Left hindlimb (tissue), 1 donor: ENCODE results near the gene SYNJ1.
"Not testable (repeated sequence)": the region's sequence is repeated elsewhere in the genome, so short reads cannot be mapped to it uniquely, and the experiment has no call there.

ENCODE experiments used
- DNase-seq: peaks from one replicate; pipeline ENCODE4 v3.0.0-alpha.2; 2018

Gene SYNJ1

DNA sequence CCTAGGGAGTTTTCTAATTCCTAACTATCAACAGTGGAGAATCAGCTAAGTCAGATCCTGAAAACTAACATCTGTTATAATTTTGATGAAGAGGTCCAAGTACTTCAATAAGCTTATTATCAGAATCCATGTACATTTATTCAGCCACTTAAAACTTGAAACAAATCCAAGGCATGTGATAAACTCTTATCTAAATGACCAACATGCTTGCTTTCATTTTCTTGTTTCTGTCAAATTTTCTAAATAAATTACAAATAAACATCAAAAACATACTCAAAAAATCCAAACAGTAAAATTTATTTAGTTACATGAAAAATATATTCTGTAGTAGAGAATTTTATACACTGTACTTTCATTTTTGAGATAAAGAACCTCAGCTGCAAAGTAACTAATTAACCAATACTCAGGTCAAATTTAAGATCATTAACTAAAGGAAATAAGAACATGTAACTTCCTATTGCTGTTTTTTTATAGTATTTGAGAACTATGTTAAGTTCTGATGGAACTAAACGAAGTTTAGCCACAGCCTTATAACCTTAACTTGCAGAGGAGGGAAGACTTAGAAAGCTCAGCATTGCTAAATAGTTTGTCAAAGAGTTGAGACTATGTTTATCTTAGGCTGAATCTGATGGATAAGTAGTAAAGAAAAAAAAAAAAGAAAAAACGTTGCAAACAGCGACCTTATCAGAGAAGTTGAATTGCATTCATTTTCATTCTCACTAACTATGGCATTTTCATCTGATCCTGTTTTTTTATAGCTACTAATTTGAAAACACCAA is 44.9 kb downstream of the SYNJ1 start:
- no peak for DNase-seq

DNA sequence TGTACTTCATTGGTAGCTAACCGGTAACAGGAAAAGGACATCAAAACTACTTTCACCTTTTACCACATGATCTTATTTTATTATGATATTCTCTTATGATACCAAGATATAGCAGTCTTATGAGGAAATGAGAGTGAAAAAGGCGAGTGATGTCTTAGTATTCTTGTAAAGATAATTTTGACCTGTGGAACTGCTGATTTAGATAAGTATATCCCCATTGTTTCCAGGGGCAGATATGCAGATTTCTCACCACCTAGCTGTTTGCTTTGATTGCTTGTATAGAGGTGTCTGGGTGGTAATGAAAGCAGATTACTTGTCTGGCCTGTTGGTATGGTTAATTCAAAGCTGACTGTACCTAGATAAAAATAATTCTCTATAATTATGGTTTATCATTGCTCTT is 53.1 kb downstream of the SYNJ1 start:
- no peak for DNase-seq

DNA sequence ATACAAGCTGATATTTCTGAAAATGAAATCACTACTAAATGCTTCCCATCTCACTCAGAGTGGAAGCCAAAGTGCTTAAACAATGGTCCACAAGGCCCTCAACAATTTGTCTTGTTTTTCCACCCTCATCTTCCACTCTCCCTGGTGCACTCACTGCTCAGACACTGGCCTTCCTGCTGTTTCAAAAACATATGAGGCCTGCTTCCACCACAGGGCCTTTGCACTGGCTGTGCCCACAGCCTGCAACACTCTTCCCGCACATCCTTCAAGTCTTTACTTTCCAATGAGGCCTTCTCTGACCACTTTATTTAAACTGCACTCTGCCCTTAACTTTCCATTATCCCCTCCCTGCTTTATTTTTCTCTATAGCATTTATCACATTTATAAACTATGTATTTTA is 53.8 kb downstream of the SYNJ1 start:
- no peak for DNase-seq

DNA sequence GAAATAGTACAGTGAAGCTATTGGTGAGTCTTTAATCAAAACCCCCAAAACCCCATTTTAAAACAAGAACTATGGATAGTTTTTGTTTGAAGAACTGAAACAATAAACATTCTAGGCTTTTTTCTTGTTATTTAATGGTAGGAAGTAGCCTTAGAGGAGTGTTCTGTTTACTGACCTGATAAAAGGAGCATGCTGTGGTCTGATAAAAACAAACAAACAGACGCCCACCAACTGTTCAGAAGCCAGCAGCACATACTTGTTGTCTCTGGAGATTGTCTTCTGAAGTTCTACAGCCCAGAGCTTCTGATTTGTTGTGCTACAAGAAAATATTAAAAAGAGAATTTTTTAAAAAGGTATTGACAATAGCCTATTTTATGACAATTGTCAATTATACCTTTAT is 61.6 kb downstream of the SYNJ1 start:
- DNase-seq = no peak

DNA sequence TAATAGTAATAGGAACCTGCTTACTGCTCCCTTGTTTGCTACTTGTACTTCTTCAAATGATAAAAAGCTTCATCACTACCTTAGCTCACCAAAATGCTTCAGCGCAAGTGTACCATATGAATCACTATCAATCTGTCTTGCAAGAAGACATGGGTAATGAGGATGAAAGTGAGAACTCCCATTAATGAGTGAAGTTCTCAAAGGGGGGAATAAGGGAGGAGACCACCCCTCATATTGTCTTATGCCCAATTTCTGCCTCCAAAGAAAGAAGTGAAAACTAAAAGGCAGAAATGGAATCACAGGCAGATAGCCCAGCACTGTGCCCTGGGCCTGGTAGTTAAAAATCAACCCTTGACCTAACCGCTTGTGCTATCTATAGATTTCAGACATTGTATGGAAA is 63.7 kb downstream of the SYNJ1 start:
- DNase-seq = not testable (repeated sequence)

DNA sequence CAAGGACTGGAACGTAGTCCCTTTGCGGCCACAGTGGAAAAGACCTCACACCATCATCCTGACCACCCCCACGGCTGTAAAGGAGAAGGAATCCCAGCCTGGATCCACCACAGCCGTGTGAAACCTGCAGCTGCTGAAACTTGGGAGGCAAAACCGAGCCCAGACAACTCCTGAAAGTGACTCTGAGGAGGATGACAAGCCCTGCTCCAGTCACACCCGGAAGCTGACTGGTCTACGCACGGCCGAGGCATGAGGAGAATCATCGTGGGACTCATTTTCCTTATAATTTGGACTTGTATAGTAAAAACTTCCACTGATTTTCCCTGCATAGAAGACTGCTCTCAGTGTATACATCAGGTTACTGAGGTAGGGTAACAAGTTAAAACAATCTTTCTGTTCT is 65.8 kb downstream of the SYNJ1 start:
- not testable (repeated sequence) for DNase-seq

DNA sequence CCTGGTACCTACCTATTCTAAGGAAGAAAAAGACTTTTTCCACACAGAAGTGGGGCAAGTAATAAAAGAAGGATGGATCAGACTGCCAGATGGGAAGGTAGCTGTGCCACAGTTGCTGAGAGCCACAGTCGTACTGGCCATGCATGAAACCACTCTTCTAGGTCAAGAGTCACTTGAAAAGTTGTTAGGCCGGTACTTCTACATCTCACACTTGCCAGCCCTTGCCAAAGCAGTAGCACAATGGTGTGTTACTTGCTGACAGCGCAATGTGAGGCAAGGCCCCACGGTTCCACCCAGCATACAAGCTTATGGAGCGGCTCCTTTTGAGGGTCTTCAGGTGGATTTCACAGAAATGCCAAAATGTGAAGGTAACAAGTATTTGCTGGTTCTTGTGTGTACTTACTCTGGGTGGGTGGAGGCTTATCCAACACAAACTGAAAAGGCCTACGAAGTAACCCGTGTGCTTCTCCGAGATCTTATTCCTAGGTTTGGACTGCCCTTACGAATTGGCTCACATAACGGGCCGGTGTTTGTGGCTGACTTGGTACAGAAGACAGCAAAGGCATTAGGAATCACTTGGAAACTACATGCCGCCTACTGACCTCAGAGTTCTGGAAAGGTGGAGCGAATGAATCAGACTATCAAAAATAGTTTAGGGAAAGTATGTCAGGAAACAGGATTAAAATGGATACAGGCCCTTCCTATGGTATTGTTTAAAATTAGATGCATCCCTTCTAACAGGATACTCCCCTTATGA is 66.6 kb downstream of the SYNJ1 start:
- not testable (repeated sequence) for DNase-seq

DNA sequence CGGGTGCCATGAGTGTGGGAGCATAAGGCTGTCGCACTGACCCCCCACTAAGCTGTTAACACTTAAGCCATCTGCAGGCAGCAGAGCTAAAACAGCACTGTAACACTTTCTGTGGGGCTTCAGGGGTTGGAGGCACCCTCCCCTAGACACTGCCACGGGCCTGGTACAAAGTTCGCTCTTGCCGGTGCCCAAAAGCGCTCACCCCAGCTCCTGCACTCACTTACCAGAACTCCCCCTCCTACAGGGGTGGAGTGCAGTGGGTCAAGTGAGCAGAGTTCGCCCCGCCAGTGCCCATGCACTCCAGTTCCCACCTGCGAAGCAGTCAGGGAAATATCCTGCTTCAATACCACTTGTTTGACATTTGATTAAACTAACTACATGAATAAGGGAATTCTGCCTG is 69.3 kb downstream of the SYNJ1 start:
- no peak for DNase-seq

DNA sequence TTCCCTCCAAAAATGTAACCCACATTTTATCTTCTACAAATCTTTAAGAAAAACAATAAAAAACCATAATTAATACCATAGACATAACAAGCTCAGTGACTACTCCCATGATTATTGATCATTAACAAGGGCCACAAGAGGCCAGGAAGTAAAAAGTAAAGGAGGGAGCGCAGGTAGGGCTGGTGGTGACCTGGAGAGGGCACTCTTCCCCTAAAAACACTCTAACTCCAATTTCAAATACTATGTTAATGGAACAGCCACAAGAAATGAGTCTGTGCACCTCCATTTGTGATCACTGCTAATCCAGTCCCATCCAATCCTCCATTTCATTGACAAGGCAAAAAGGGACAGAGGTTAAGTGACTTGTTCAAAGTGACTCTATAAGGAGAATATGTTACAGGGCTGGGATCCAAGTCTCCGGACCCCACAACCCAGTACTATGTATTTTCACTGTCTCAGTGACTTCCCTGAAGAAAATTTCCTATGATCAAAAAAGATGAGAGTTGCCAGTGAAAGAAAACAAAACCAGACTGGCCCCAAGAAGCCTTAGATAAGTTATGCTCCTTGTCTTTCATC is 74.4 kb downstream of the SYNJ1 start:
- DNase-seq = no peak

DNA sequence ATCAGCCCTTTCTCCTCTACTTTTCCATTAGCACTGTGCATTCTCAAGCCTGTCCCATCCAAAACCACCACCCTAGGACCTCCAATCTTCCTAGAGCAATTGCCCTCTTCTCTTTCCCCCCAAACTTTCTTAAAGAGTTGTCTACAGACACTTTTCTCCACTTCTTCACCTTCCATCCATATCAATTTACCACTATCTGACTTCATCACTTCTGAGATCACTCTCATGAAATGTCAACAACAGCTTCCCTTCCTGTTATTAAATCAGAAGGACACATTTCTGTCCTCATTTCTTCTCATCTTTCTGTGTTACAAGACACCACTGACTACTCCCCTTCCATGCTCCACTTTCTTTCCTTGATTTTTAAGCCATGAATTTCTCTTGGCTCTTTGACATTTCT is 79.6 kb downstream of the SYNJ1 start:
- DNase-seq = no peak

DNA sequence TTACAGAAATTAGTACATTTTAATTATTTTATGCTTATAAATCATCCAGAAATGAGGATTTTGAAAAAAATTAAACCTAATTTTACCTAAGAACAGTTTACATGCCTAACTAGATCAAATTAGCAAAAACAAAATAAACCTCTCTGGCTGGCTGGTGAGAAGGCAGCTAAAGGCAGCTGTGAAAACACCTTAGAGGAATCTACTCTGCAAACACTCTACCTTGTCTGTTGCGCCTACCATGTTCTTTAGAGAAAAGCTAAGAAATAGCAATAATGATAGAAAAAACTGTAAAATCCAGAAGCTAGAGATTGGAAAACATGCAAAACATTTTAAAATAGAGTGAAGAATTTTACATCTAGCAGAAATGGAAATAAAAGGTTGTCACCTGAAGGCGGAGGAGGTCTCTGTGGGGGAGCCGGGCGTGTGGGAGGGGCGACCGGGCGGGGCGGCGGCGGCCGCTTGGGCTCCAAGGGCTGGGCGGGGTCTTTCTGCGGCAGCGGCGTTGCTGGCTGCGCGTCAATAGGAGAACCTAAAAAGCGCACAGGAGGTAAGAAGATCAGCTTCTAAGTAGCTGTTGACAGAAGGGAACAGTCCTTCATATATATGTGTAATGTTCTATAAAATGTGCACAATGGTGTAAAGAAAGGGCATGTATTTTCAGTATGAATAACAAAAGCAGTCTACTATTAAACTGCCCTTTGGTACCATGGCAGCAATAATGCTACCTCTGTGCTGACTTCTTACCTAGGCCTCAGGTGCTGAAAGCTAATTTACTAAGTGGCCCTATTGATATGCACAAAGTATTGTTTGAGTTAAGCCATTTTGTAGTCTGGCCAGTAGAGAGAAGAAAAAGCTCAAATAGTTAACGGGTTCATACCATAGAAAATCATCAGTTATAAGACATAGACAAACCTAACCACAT is 82.3 kb downstream of the SYNJ1 start:
- DNase-seq = no peak

DNA sequence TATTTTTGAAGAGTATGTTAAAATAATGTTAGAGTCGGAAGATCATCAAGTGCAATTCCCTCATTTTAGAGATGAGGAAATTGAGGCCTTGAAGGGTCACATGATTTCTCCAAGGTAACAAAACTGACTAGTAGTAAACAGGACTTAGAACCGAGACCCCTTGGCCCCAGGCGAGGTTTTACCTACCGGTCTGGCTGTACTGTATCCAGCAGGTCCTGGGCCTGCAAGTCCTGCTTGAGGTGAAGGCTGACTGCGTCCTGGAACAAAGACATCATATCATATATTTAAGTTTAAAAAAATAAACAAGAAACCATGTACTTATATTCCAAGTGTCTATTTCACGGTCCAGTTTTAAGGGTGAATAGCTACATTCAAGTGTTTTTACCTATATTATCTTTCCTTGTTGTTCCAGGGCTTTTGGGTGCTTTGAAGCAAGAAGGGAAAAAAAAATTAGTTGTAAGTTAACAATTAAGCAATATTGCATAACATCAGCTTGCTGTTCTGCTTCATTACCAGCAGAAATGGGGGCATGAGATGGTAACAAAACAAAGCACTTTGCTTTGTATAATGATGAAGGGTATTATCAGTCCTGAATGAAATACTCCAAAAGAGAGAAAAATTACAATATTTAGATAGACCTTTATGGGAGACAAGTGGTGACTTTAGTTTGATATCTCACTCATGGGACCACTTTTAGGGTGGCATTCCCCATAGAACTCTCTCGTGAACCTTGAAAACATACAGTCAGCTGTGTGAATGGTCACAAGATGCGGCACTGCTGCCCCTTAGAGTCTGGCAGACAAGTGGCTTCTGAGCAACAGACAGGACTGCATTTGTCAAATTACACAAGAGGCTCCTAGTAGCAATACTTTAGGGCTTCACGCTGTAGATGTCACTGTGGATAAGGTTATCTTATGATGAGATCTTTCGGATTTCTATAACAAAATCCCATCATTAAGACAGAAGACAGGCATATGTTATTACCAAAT is 85.8 kb downstream of the SYNJ1 start:
- DNase-seq = no peak

DNA sequence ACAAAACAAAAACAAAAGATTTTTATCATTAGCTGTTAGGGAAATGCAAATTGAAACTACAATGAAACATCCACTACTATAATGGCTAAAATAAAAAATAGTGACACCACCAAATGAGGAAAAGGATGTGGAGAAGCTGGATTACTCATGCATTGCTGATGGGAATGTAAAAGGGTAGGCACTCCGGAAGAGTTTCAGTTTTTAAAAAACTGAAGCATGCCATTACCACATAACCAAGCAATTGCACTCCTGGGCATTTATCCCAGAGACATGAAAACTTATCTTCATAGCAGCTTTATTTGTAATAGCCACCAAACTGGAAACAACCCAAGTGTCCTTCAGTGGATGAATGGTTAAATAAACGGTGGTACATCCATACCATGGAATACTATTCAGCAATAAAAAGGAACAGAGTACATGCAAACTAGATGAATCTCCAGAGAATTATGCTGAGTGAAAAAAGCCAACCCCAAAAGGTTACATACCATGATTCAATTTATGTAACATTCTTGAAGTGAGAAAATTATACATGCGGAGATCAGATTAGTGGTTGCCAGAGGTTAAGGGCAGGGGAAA is 101.1 kb downstream of the SYNJ1 start:
- DNase-seq = no peak

DNA sequence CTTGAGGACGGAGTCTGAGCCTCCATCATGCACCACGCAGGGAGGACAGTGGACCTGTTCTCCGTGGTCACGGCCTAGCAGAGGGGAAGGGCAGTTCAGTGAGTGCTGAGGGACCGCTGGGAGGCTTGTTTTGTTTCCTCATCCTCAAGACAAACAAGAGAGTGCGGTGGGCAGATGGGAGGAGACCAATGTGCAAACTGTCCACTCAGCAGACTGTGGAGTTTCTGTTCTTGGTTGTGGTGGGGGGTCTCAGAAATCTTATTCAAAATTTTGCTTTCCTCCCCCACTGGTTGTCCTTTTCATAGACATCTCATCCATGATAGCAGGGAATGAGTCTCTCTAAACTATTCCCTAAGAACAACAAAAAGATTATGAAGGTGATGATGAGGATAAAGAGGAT is 109.6 kb downstream of the SYNJ1 start:
- not testable (repeated sequence) for DNase-seq

DNA sequence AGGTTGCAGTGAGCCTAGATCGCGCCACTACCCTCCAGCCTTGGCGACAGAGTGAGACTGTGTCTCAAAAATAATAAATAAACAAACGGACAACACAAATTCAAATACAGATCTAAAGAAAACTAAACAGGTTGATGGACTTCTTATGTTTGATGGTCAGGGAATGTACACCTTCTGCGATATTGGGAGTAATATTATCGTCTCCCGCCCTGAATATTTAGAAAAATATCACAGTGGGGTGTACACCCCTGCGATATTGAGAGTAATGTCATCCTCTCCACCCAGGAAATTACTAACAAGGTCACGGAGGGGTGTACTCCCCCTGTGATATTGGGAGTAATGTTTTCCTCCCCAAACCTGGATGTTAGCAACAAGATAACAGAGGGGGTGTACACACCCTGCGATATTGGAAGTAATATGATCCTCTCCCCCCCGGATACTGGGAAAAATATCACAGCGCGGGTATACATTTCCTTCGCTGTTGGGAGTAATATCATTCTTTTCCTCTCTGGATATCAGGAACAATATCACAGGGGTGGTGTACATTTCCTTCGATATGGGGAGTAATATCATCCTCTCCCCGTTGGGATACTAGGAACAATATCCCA is 114.3 kb downstream of the SYNJ1 start:
- no peak for DNase-seq

DNA sequence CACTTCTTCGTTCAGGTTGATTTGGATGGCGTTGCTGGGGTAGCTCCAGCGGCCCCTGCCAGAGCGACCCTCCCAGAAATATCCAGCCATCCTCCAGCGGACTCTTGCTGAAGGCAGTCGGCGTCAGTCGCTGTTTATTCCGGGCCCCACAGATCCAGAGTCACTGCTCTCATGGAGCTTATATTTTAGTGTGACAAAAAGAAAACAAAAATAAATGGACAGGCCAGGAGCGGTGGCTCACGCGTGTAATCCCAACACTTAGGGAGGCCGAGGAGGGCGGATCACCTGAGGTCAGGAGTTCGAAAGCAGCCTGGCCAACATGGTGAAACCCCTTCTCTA is 114.8 kb downstream of the SYNJ1 start:
- no peak for DNase-seq

DNA sequence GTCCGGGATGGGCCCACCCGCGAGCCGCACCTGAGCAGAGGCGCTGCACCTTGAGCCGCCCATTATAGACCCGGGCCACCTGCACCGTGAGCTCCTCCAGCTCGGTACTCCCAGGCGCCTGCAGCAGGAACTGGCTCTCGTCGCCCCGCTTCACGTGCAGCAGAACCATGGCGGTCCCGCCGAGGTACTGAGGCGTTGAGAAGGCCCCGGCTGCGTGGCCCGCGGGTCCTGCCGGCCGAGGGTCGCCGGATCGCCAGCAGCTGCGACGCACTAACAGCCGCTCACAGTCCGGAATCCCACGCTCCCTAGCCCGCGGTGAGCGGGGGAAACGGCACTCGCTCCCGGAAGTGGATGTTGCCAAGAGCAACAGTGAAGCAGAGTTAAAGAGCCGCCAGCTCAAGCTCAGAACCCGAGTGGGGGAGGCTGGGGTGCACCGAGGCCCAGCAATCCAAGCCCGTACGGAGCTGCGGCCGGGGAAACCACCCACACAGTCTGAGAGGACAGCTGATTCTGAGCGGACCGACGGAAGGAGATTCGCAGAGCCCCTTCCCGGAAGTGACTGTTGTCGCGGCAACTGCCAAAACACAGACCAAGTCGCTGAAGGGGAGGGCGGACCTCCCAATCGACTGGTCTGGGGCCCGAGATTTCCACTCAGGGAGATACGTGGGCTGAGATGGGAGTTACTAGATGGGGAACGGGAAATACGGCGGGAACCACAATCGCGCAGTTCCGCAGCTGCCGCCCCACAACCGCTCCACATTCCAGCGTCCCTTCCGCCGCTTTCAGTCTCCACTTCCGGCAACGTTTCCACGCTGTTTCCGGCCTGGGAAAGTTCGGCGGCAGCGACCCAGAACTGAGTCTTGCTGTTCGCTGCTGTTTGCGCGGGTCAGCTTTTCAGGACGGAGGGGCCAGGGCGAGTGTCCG is 115.5 kb downstream of the SYNJ1 start, which contains the start of gene CFAP298:
Gene CFAP298, minus strand, starts transcription at position 303 of the 924 bp plus-strand sequence. Its CDS starts 134 bp downstream, at position 169.
- DNase-seq = peak; percentile 95

DNA sequence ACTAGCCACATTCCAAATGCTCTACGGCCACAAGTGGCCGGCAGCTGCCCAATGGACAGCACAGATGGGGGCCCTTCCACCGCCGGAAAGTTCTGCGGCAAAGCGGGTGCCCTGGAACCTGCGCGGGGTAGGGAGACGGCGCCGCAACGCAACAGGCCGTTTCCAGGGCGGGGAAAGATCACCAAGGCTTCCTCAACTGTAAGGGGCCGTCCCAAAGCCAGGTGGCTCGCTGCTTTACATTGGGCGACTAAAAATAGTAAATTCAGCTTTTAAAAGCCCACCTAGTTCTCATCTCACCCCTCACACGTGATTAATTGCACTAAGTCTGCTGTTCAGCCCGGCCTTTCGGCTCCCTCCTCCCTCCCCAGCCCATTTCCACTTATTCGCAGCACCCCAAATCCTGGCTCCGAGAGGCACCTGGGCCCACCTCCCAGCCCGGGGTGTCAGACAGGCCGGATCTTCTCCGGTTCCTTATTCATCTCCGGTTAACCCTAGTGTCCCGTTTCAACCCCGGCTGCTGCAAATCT is 116.3 kb downstream of the SYNJ1 start:
- peak; percentile 49 for DNase-seq

DNA sequence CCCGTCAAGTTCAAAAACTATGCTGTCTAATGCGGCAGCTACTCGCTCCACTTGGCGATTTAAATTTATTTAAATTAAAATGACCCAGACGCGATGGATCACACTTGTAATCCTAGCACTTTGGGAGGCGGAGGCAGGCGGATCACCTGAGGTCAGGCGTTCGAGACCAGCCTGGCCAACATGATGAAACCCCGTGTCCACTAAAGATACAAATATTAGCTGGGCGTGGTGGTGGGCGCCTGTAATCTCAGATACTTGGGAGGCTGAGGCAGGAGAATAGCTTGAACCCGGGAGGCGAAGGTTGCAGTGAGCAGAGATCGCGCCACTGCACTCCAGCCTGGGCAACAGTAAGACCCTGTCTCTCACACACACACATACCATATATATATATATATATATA is 116.9 kb downstream of the SYNJ1 start:
- not testable (repeated sequence) for DNase-seq
